NT2/D1 (cell line): ENCODE data around the gene CREG1.

Experiments used
- SUZ12 ChIP-seq: IDR thresholded peaks from 2 replicates; pipeline ENCODE4 v1.6.1; 2011; ENCODE audit not compliant: insufficient read length, insufficient read depth; ENCODE audit errors: extremely low read depth
- YY1 ChIP-seq: IDR thresholded peaks from 2 replicates; pipeline ENCODE4 v1.6.1; 2011; ENCODE audit not compliant: insufficient read length, insufficient read depth

GRCh38 chr1:167501515-167502191 lies 51.9 kb downstream of the CREG1 start:
- no peak for TF ChIP-seq YY1
- no peak for TF ChIP-seq SUZ12
